Panc1 (cell line): ENCODE measurements around the gene CNOT3. TPM values are rescaled to one million over a fixed set of nuclear protein-coding genes. Genes with fewer than 3 reads are reported as not detected.

Experiments
- total RNA-seq: library from RNA; stranded (reverse); gene quantifications from one replicate; pipeline ENCODE4 v1.2.1, GENCODE V29; 2021; ENCODE audit not compliant: unreplicated experiment

The CNOT3 gene
- total RNA-seq, 1 experiment from 2014 or later = 111 TPM

Other genes starting within 250 kb of the CNOT3 start
- 7.7 TPM for gene CACNG7, start 228.5 kb upstream of the CNOT3 start, total RNA-seq
- gene CACNG8, start 174.8 kb upstream of the CNOT3 start, total RNA-seq = 17.7 TPM
- gene CACNG6, start 146.1 kb upstream of the CNOT3 start, total RNA-seq = 14.6 TPM
- 1.5 TPM for gene VSTM1, start 73.9 kb upstream of the CNOT3 start, total RNA-seq
- gene TARM1, start 56.4 kb upstream of the CNOT3 start, total RNA-seq = not detected
- 6.8 TPM for gene OSCAR, start 37.0 kb upstream of the CNOT3 start, total RNA-seq
- 211 TPM for gene NDUFA3, start 34.9 kb upstream of the CNOT3 start, total RNA-seq
- 45.4 TPM for gene TFPT, start 22.1 kb upstream of the CNOT3 start, total RNA-seq
- gene PRPF31, start 22.0 kb upstream of the CNOT3 start, total RNA-seq = 117 TPM
- 11.2 TPM for gene LENG1, start 22.0 kb downstream of the CNOT3 start, total RNA-seq
- 5.1 TPM for gene TMC4, start 35.4 kb downstream of the CNOT3 start, total RNA-seq
- gene MBOAT7, start 51.8 kb downstream of the CNOT3 start, total RNA-seq = 264 TPM
- 194 TPM for gene TSEN34, start 53.5 kb downstream of the CNOT3 start, total RNA-seq
- 823 TPM for gene RPS9, start 63.1 kb downstream of the CNOT3 start, total RNA-seq
- gene LILRB3, start 85.2 kb downstream of the CNOT3 start, total RNA-seq = 0.18 TPM
- 0.08 TPM for gene LILRA6, start 105.0 kb downstream of the CNOT3 start, total RNA-seq
- 0.05 TPM for gene LILRB5, start 119.5 kb downstream of the CNOT3 start, total RNA-seq
- not detected for gene LILRB2, start 143.3 kb downstream of the CNOT3 start, total RNA-seq
- gene LILRA5, start 175.4 kb downstream of the CNOT3 start, total RNA-seq = not detected
- not detected for gene LILRA4, start 201.4 kb downstream of the CNOT3 start, total RNA-seq
- gene LAIR1, start 227.2 kb downstream of the CNOT3 start, total RNA-seq = 0.05 TPM